PFSK-1 (cell line): ENCODE measurements around the gene GEMIN7.

ENCODE experiments used
- FOXP2 ChIP-seq: optimal IDR thresholded peaks from 2 replicates; pipeline ENCODE3; 2011; ENCODE audit warnings: borderline replicate concordance, control low read depth, inconsistent platforms; ENCODE audit not compliant: insufficient read depth; ENCODE audit errors: extremely low read length, extremely low read depth
- POLR2AphosphoS5 ChIP-seq: IDR thresholded peaks from 2 replicates; pipeline ENCODE4 v1.6.1; 2012; ENCODE audit warnings: low read depth, mild to moderate bottlenecking, control low read depth, low read length, moderate library complexity
- REST ChIP-seq, 2 experiments: IDR thresholded peaks; 2 replicates each; pipeline versions ENCODE4 v1.6.1 to v1.8.0; 2011 to 2012; ENCODE audit warnings: low read depth in 2 of 2, low read length in 2 of 2, control low read depth in 1 of 2, inconsistent platforms in 1 of 2, mild to moderate bottlenecking in 1 of 2, moderate library complexity in 1 of 2; ENCODE audit not compliant: insufficient read depth in 1 of 2
- SIN3A ChIP-seq: IDR thresholded peaks from 2 replicates; pipeline ENCODE4 v1.6.1; 2012; ENCODE audit warnings: mild to moderate bottlenecking, low read length, moderate library complexity, borderline replicate concordance; ENCODE audit not compliant: insufficient read depth
- TAF1 ChIP-seq: IDR thresholded peaks from 2 replicates; pipeline ENCODE4 v1.6.1; 2012; ENCODE audit warnings: low read length, control low read depth, borderline replicate concordance; ENCODE audit not compliant: insufficient read depth

The GEMIN7 gene

GRCh38 chr19:45135176-45135885, 56.3 kb downstream of the GEMIN7 start:
- TF ChIP-seq POLR2AphosphoS5: no peak

GRCh38 chr19:45136507-45137178, 57.6 kb downstream of the GEMIN7 start:
- no peak for TF ChIP-seq POLR2AphosphoS5
- TF ChIP-seq SIN3A: no peak
- no peak for TF ChIP-seq TAF1
- no peak for TF ChIP-seq FOXP2
- no peak for TF ChIP-seq REST (IDR thresholded peaks at IDR 0.05; ENCODE audit: insufficient read depth in 1 of 2, low read depth in 2 of 2, low read length in 2 of 2)

- TF ChIP-seq TAF1 (no peak), REST (IDR thresholded peaks at IDR 0.05; ENCODE audit: insufficient read depth in 1 of 2, low read depth in 2 of 2, low read length in 2 of 2) (no peak), POLR2AphosphoS5 (no peak), SIN3A (no peak), FOXP2 (no peak)
Observed at GRCh38 chr19:45137179-45137761, 58.2 kb downstream of the GEMIN7 start.

- TF ChIP-seq POLR2AphosphoS5 (no peak), TAF1 (no peak), REST (IDR thresholded peaks at IDR 0.05; ENCODE audit: insufficient read depth in 1 of 2, low read depth in 2 of 2, low read length in 2 of 2) (no peak), FOXP2 (no peak), SIN3A (no peak)
Observed at GRCh38 chr19:45138303-45138751, 59.3 kb downstream of the GEMIN7 start.

GRCh38 chr19:45139286-45140143, 60.5 kb downstream of the GEMIN7 start:
- TF ChIP-seq SIN3A: no peak
- TF ChIP-seq TAF1: no peak
- no peak for TF ChIP-seq REST (IDR thresholded peaks at IDR 0.05; ENCODE audit: insufficient read depth in 1 of 2, low read depth in 2 of 2, low read length in 2 of 2)
- TF ChIP-seq POLR2AphosphoS5: no peak
- no peak for TF ChIP-seq FOXP2
